Left renal cortex interstitium (tissue), 4 donors: ENCODE data around the gene CLEC6A. TPM values are rescaled to one million over a fixed set of nuclear protein-coding genes. Genes with fewer than 3 reads are reported as not detected.
"Not testable (repeated sequence)": the region's sequence is repeated elsewhere in the genome, so short reads cannot be mapped to it uniquely, and the experiment has no call there.

Experiments
- DNase-seq, 4 donors: peaks; one replicate each; pipeline ENCODE4 v3.0.0-alpha.2; 2013; ENCODE audit warnings: low read depth in 4 of 4, low spot score in 2 of 4, missing footprints in 1 of 4
- polyA plus RNA-seq, 4 donors: library from polyadenylated mRNA; unstranded; fragments of 120-200 nt; gene quantifications; one replicate each; pipeline ENCODE4 v1.2.1, GENCODE V29; 2013; ENCODE audit not compliant: insufficient read length in 4 of 4

Gene CLEC6A
- polyA plus RNA-seq, 4 donors = 0.06 to 0.21 (median 0.10) TPM

- no peak for DNase-seq
Observed at GRCh38 chr12:8491646-8492530, 36.1 kb downstream of the CLEC6A start.

DNA sequence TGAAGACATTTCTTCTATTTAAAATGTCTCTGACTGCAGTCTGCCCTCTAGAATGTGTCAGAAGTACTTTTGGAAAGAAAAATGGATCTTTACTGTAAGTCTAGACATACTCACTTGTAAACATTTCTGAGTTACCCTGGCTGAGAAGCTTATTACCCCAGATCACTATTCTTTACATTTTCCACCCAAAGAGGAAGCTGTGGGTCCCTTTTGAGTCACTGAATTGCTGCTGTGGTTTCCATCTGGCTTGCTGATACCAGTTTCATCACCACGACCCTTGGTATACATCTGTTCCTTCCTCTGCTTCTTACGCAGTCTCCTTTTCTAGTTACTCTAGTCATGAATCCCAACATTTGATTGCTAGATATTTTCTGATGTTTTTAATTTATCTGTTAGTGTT, 37.3 kb downstream of the CLEC6A start:
- no peak for DNase-seq

GRCh38 chr12:8495671-8496070, 39.9 kb downstream of the CLEC6A start:
- DNase-seq = not testable (repeated sequence)

DNA sequence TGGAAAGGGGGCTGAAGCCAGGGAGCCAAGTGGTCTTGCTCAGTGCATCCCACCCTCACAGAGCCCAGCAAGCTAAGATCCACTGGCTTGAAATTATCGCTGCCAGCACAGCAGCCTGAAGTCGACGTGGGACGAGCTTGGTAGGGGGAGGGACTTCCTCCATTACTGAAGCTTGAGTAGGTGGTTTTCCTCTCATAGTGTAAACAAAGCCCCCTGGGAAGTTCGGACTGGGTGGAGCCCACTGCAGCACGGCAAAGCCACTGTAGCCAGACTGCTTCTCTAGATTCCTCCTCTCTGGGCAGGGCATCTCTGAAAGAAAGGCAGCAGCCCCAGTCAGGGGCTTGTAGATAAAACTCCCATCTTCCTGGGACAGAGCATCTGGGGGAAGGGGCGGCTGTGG, 40.3 kb downstream of the CLEC6A start:
- not testable (repeated sequence) for DNase-seq

DNA sequence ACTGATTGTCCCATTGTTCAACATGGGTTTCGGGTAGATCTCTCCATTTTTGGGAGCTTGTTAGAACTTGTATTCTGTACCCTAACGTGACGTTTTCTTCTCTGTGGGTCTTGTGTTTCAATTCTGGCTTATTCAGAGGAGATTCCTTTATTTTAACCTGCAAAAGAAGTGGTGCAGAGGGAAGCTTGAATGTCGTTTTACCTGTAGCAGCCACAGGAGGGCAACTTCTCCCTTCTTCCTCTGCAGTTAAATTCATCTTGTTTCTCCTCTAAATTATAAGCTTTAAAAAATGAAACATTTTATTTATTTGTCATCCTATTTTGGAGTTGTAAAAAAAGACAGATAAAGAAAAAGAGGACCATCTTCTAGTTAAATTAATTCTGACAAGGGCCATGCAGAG, 43.9 kb downstream of the CLEC6A start:
- no peak for DNase-seq

DNA sequence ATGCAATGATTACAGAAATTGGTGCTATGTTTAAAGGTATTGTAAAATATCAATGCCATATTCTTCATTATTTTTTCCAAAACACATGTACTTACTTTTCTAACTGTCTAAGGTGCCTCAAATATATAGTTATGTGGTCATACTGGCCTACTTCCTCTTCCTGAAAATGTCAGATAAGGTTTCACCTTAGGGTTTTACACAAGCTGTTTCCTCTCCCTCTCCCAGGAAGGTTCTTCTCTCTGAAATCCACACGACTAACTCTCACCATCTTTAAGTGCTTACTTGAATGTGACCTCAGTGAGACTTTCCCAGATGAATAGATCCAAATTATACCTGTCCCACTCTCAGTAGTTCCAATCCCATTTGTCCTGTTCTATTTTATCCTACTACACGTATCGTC, 46.0 kb downstream of the CLEC6A start:
- no peak for DNase-seq

DNA sequence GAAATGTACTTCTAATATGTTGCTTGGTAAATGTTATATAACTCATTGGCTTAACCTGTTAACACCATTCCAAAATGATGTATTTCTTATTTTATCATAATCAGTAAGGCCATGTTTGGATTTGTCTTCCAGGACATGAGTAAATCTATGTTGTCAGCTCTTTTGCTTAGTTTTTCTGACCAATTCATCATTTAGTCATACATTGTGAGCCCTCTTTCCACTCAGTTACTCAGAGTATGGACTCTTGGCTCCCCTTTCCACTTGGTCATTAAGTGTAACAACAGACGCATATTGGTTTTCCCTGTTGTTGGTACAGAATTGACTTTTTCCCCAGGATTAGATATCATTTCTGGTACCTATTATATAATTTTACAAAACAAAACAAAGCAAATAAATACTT, 48.6 kb downstream of the CLEC6A start:
- DNase-seq = no peak

GRCh38 chr12:8507596-8507995, 51.8 kb downstream of the CLEC6A start:
- DNase-seq = no peak

DNA sequence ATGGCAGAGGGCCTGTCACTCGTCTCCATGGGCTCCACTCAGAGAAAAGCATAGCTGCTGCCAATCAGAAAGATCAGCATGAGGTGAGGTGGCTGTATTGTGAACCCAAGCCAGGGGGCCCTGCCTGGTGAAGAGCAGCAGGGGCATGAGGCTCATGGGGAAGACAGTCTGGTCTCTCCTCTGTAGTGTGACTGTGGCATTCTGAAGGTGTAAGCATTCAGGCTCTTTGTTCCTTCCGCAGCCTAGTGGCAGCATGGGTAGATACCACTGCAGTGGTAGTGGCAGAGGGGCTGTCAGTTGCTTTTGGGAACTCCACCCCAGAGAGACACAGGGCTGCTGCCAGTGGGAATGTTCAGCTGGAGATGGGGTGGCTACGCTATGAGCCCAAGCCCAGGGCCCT, 52.5 kb downstream of the CLEC6A start:
- DNase-seq = no peak

GRCh38 chr12:8508910-8509841, 53.4 kb downstream of the CLEC6A start:
- no peak for DNase-seq

- DNase-seq = no peak
Observed at GRCh38 chr12:8513256-8513655, 57.5 kb downstream of the CLEC6A start, which contains the start of gene CLEC4D. Gene CLEC4D (plus strand): TSS chr12:8513503. CDS start chr12:8513733, 230 bp downstream.

GRCh38 chr12:8517971-8518370, 62.2 kb downstream of the CLEC6A start:
- no peak for DNase-seq

DNA sequence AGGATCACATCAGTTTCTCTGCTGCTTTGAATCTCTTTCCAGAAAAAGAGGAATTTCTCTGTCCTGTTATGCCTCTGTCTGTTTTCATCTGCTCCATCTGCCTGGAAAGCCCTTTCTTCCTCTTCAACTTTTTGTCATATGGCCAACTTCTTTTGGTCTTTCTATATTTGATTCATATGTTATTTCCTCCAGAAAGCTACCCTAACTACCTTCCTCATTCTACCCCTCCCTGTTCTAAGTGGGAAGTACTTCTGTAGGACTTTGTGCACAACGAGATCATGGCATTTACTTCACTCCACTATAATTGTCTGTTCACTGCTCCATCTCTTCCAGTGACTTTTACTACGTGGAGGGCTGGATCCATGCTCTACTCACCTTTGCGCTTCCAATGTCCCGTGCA, 63.4 kb downstream of the CLEC6A start:
- DNase-seq = no peak

- DNase-seq = no peak
Observed at GRCh38 chr12:8527250-8528130, 71.7 kb downstream of the CLEC6A start.

Other genes with a start within 250 kb of the CLEC6A start
- gene FAM90A1, start 228.3 kb upstream of the CLEC6A start, polyA plus RNA-seq = 1 to 10 TPM; 1.1 to 2.6 (median 2.1) TPM
- gene CLEC4D, start 57.5 kb downstream of the CLEC6A start, polyA plus RNA-seq = under 1 TPM; 0.30 to 0.77 (median 0.37) TPM
- 1 to 10 TPM; 1.1 to 2.1 (median 1.6) TPM for gene CLEC4E, start 84.9 kb downstream of the CLEC6A start, polyA plus RNA-seq
- gene AICDA, start 156.9 kb downstream of the CLEC6A start, polyA plus RNA-seq = under 1 TPM; 0.32 to 0.92 (median 0.43) TPM
- gene MFAP5, start 206.9 kb downstream of the CLEC6A start, polyA plus RNA-seq = 1 to 10 TPM in 3 of 4 donors, under 1 TPM in 1; 0.38 to 3.5 (median 1.4) TPM
- 100 to 1,000 TPM in 2 of 4 donors, 10 to 100 TPM in 2; 82.9 to 145 (median 98.4) TPM for gene RIMKLB, start 242.0 kb downstream of the CLEC6A start, polyA plus RNA-seq